CD4-positive, alpha-beta T cell treated with Interleukin-1 beta for 1 hour (primary cell): ENCODE results near the gene MKNK1.

Source experiments
- DNase-seq, 2 donors: peaks; one replicate each; pipeline ENCODE4 v3.0.0-alpha.2; 2020 to 2022

The MKNK1 gene

GRCh38 chr1:46595127-46595526 is 8.9 kb downstream of the MKNK1 start:
- DNase-seq, result peak; percentile 23 to 56

GRCh38 chr1:46594063-46594462 is 10.0 kb downstream of the MKNK1 start:
- no peak for DNase-seq

- no peak for DNase-seq
Measured at GRCh38 chr1:46592823-46593222, 11.2 kb downstream of the MKNK1 start.

- DNase-seq, result no peak
Measured at GRCh38 chr1:46589529-46589928, 14.5 kb downstream of the MKNK1 start.

- peak in 1 of 2 donors; percentile 23 for DNase-seq
Measured at GRCh38 chr1:46587069-46587468, 17.0 kb downstream of the MKNK1 start.

- DNase-seq, result no peak
Measured at GRCh38 chr1:46585312-46585938, 18.6 kb downstream of the MKNK1 start.

GRCh38 chr1:46583494-46583893 is 20.6 kb downstream of the MKNK1 start:
- no peak for DNase-seq

GRCh38 chr1:46582972-46583371 is 21.1 kb downstream of the MKNK1 start:
- DNase-seq, result no peak

GRCh38 chr1:46581681-46582455 is 22.2 kb downstream of the MKNK1 start:
- DNase-seq, result no peak

- DNase-seq, result no peak
Measured at GRCh38 chr1:46580140-46580903, 23.7 kb downstream of the MKNK1 start.

- no peak for DNase-seq
Measured at GRCh38 chr1:46577671-46578070, 26.4 kb downstream of the MKNK1 start.

GRCh38 chr1:46576596-46576995 is 27.5 kb downstream of the MKNK1 start:
- no peak for DNase-seq

- DNase-seq, result no peak
Measured at GRCh38 chr1:46575778-46576177, 28.3 kb downstream of the MKNK1 start.

- DNase-seq, result no peak
Measured at GRCh38 chr1:46575300-46575699, 28.8 kb downstream of the MKNK1 start.

- no peak for DNase-seq
Measured at GRCh38 chr1:46571691-46572225, 32.3 kb downstream of the MKNK1 start.

- DNase-seq, result no peak
Measured at GRCh38 chr1:46569884-46570725, 34.0 kb downstream of the MKNK1 start.

- no peak for DNase-seq
Measured at GRCh38 chr1:46569116-46569515, 35.0 kb downstream of the MKNK1 start.

- no peak for DNase-seq
Measured at GRCh38 chr1:46568461-46568891, 35.6 kb downstream of the MKNK1 start.

GRCh38 chr1:46563341-46563740 is 40.7 kb downstream of the MKNK1 start:
- no peak for DNase-seq

GRCh38 chr1:46562498-46562897 is 41.6 kb downstream of the MKNK1 start:
- DNase-seq, result no peak

- DNase-seq, result no peak
Measured at GRCh38 chr1:46558966-46559365, 45.1 kb downstream of the MKNK1 start.

GRCh38 chr1:46558141-46558963 is 45.7 kb downstream of the MKNK1 start:
- no peak for DNase-seq
